Measurements from ENCODE around the gene SLC35D1. TPM values are rescaled to one million over a fixed set of nuclear protein-coding genes. Genes with fewer than 3 reads are reported as not detected.

SLC35D1 gene
- total and polyA plus RNA-seq, 4 donors = 12.3 to 15.0 (median 13.5) TPM

Small RNA genes within 50 kb of the gene (small RNA-seq; reads per million reads assigned to genes)
- gene RF00322 (ENCODE audit: low replicate concordance) = not detected

Other genes starting within 250 kb of the SLC35D1 start
- gene DNAI4, start 129.3 kb downstream of the SLC35D1 start, total RNA-seq = 10 to 100 TPM; 43.0 to 71.8 TPM
- 10 to 100 TPM; 10.0 to 10.3 TPM for gene DNAI4, start 129.3 kb downstream of the SLC35D1 start, polyA plus RNA-seq (ENCODE audit: insufficient read length in 2 of 2)
- 10 to 100 TPM; 33.1 to 34.8 TPM for gene MIER1, start 129.2 kb downstream of the SLC35D1 start, total RNA-seq
- gene MIER1, start 129.2 kb downstream of the SLC35D1 start, polyA plus RNA-seq (ENCODE audit: insufficient read length in 2 of 2) = 10 to 100 TPM; 18.4 to 23.7 TPM
- gene C1orf141, start 80.8 kb upstream of the SLC35D1 start, total RNA-seq = under 1 TPM; 0.33 to 0.79 TPM
- 1 to 10 TPM; 1.6 to 1.9 TPM for gene C1orf141, start 80.8 kb upstream of the SLC35D1 start, polyA plus RNA-seq (ENCODE audit: insufficient read length in 2 of 2)
- gene IL23R, start 112.3 kb upstream of the SLC35D1 start, total RNA-seq = under 1 TPM; 0.06 to 0.20 TPM
- under 1 TPM in 1 of 2 donors, not detected in 1; 0.06 TPM for gene IL23R, start 112.3 kb upstream of the SLC35D1 start, polyA plus RNA-seq (ENCODE audit: insufficient read length in 2 of 2)

Measured in spinal cord (tissue), 4 donors.